ENCODE measurements around the gene AKT3. TPM values are rescaled to one million over a fixed set of nuclear protein-coding genes. Genes with fewer than 3 reads are reported as not detected.
A peak's percentile ranks its signal among the peaks of the same experiment; 100 is the strongest.

AKT3 gene
- total RNA-seq, 1 experiment from 2014 or later: 31.9 TPM

GRCh38 chr1:243477731-243478290 lies 372.2 kb downstream of the AKT3 start:
- no peaks in the 10 kb centered on the region for H3K27me3 Mint-ChIP-seq (ENCODE audit: insufficient read depth, unreplicated experiment)
- no peak overlapping the region for H3K27ac Mint-ChIP-seq (ENCODE audit: low read depth, unreplicated experiment)
- H3K4me1 Mint-ChIP-seq (ENCODE audit: insufficient read depth, unreplicated experiment): peaks cover 17% of the 10 kb centered on the region
- peaks cover 8% of the 10 kb centered on the region for H3K9me3 Mint-ChIP-seq (ENCODE audit: unreplicated experiment)
- peaks cover 33% of the 10 kb centered on the region for H3K36me3 Mint-ChIP-seq (ENCODE audit: insufficient read depth, unreplicated experiment)
- no peak for DNase-seq (ENCODE audit: unreplicated experiment)
- TSS peak; percentile 6 for BruUV-seq (replicated peaks)
- TF ChIP-seq CTCF (IDR thresholded peaks at IDR 0.05; ENCODE audit: unreplicated experiment): no peak
- no peak overlapping the region for H3K4me3 Mint-ChIP-seq (ENCODE audit: unreplicated experiment)
- CTCF ChIA-PET: interaction anchor here (0.6 to 1.1 kb wide), 3 partner anchors 43 to 1313 kb away, joined by 3 to 5 read pairs (median 3); no protein-coding TSS in a partner anchor
- intact Hi-C loops (cut with micrococcal nuclease): no loop called here
- POLR2A ChIA-PET: no interaction called here

GRCh38 chr1:243475966-243476365 lies 374.1 kb downstream of the AKT3 start:
- peaks cover 34% of the 10 kb centered on the region for H3K36me3 Mint-ChIP-seq (ENCODE audit: insufficient read depth, unreplicated experiment)
- DNase-seq (ENCODE audit: unreplicated experiment): peak; percentile 29
- H3K9me3 Mint-ChIP-seq (ENCODE audit: unreplicated experiment): peaks cover 8% of the 10 kb centered on the region
- H3K4me1 Mint-ChIP-seq (ENCODE audit: insufficient read depth, unreplicated experiment): peaks cover under 1% of the 10 kb centered on the region
- TF ChIP-seq CTCF (IDR thresholded peaks at IDR 0.05; ENCODE audit: unreplicated experiment): no peak
- no peaks in the 10 kb centered on the region for H3K27me3 Mint-ChIP-seq (ENCODE audit: insufficient read depth, unreplicated experiment)
- ChIA-PET CTCF (interaction anchor here (1.1 to 1.4 kb wide), 2 partner anchors 8 to 15 kb away, joined by 3 to 4 read pairs; no protein-coding TSS in a partner anchor), POLR2A (no interaction called here)
- intact Hi-C loops (cut with micrococcal nuclease): no loop called here
- H3K4me3 Mint-ChIP-seq (ENCODE audit: unreplicated experiment): no peak overlapping the region
- no TSS peak for BruUV-seq (replicated peaks)
- no peak overlapping the region for H3K27ac Mint-ChIP-seq (ENCODE audit: low read depth, unreplicated experiment)

GRCh38 chr1:243474906-243475305 lies 375.1 kb downstream of the AKT3 start:
- no TSS peak for BruUV-seq (replicated peaks)
- no peak for DNase-seq (ENCODE audit: unreplicated experiment)
- intact Hi-C loops (cut with micrococcal nuclease): no loop called here
- peaks cover 2% of the 10 kb centered on the region for H3K9me3 Mint-ChIP-seq (ENCODE audit: unreplicated experiment)
- H3K36me3 Mint-ChIP-seq (ENCODE audit: insufficient read depth, unreplicated experiment): peaks cover 42% of the 10 kb centered on the region
- H3K4me1 Mint-ChIP-seq (ENCODE audit: insufficient read depth, unreplicated experiment): no peaks in the 10 kb centered on the region
- no peak overlapping the region for H3K4me3 Mint-ChIP-seq (ENCODE audit: unreplicated experiment)
- POLR2A ChIA-PET: interaction anchor here (0.7 kb wide), 1 partner anchor 473 kb away, joined by 3 read pairs; no protein-coding TSS in a partner anchor
- TF ChIP-seq CTCF (IDR thresholded peaks at IDR 0.05; ENCODE audit: unreplicated experiment): no peak
- no peaks in the 10 kb centered on the region for H3K27me3 Mint-ChIP-seq (ENCODE audit: insufficient read depth, unreplicated experiment)
- CTCF ChIA-PET: interaction anchor here (1.3 kb wide), 1 partner anchor 10 kb away, joined by 3 read pairs; no protein-coding TSS in a partner anchor
- no peak overlapping the region for H3K27ac Mint-ChIP-seq (ENCODE audit: low read depth, unreplicated experiment)

GRCh38 chr1:243474136-243474881 lies 375.7 kb downstream of the AKT3 start:
- H3K4me1 Mint-ChIP-seq (ENCODE audit: insufficient read depth, unreplicated experiment): no peaks in the 10 kb centered on the region

More at GRCh38 chr1:243474136-243474881, 375.7 kb downstream of the AKT3 start:
- ChIA-PET CTCF (interaction anchor here (1.3 kb wide), 1 partner anchor 11 kb away, joined by 3 read pairs; no protein-coding TSS in a partner anchor), POLR2A (interaction anchor here (0.7 kb wide), 1 partner anchor 474 kb away, joined by 3 read pairs; no protein-coding TSS in a partner anchor)
- no peak overlapping the region for H3K4me3 Mint-ChIP-seq (ENCODE audit: unreplicated experiment)
- no peaks in the 10 kb centered on the region for H3K27me3 Mint-ChIP-seq (ENCODE audit: insufficient read depth, unreplicated experiment)
- H3K27ac Mint-ChIP-seq (ENCODE audit: low read depth, unreplicated experiment): no peak overlapping the region
- BruUV-seq (replicated peaks): no TSS peak
- intact Hi-C loops (cut with micrococcal nuclease): no loop called here
- TF ChIP-seq CTCF (IDR thresholded peaks at IDR 0.05; ENCODE audit: unreplicated experiment): no peak
- H3K36me3 Mint-ChIP-seq (ENCODE audit: insufficient read depth, unreplicated experiment): peaks cover 44% of the 10 kb centered on the region
- no peak for DNase-seq (ENCODE audit: unreplicated experiment)
- H3K9me3 Mint-ChIP-seq (ENCODE audit: unreplicated experiment): no peaks in the 10 kb centered on the region

Measured in MCF 10A (cell line).